Measurements from ENCODE around the gene PDGFA. TPM values are rescaled to one million over a fixed set of nuclear protein-coding genes. Genes with fewer than 3 reads are reported as not detected.
A peak's percentile ranks its signal among the peaks of the same experiment; 100 is the strongest.

The PDGFA gene
- total and polyA plus RNA-seq, 11 donors, result 11.8 to 50.9 (median 20.3) TPM

- H3K4me1 ChIP-seq, result peaks cover 0 to 89% (median 41%) of the 10 kb centered on the region in 12 donors
- ATAC-seq, result peak in 1 of 4 donors; percentile 8
- TF ChIP-seq CTCF (IDR thresholded peaks at IDR 0.05), result no peak
- TF ChIP-seq POLR2A (IDR thresholded peaks at IDR 0.05), result peak in 1 of 2 donors; percentile 33
These were observed 2.8 kb downstream of the PDGFA start for GRCh38 chr7:516606-517456.

GRCh38 chr7:516216-516605 lies 3.4 kb downstream of the PDGFA start:
- 28 to 46% (median 39%) methylated on average over 13 of the region's 13 CpGs for WGBS, 4 donors

More at GRCh38 chr7:516606-517456, 2.8 kb downstream of the PDGFA start:
- H3K4me3 ChIP-seq, result peak overlapping the region; percentile 62 to 93 (median 80)
- peak overlapping the region; percentile 78 to 97 (median 90) for H3K27ac ChIP-seq
- DNase-seq, result peak in 4 of 5 donors; percentile 40 to 72 (median 60)
- H3K9me3 ChIP-seq, result no peaks in the 10 kb centered on the region
- intact Hi-C loops (cut with DNase I), result loop anchor here in 7 of 10 donors (5.0 to 10.0 kb wide), 7 partner anchors 138 to 358 kb away; partner anchors contain the start of genes DNAAF5 (in 1 of the 7), GET4 (in 1 of the 7) and PRKAR1B (in 1 of the 7)
- 3 to 9% (median 4%) methylated on average over 30 to 83 of the region's 83 CpGs for WGBS, 4 donors
- peaks cover 0 to 44% (median 0%) of the 10 kb centered on the region in 9 donors for H3K27me3 ChIP-seq
- peaks cover 0 to 10% (median 2%) of the 10 kb centered on the region in 9 donors for H3K36me3 ChIP-seq

GRCh38 chr7:515628-516027 lies 4.0 kb downstream of the PDGFA start:
- no peaks in the 10 kb centered on the region for H3K9me3 ChIP-seq
- H3K27me3 ChIP-seq, result peaks cover 0 to 32% (median 0%) of the 10 kb centered on the region in 9 donors
- peaks cover 0 to 18% (median 9%) of the 10 kb centered on the region in 9 donors for H3K36me3 ChIP-seq
- peak overlapping the region in 1 of 12 donors; percentile 2 for H3K4me3 ChIP-seq
- no peak for DNase-seq
- H3K4me1 ChIP-seq, result peaks cover 0 to 77% (median 30%) of the 10 kb centered on the region in 12 donors
- no peak for ATAC-seq
- no peak for TF ChIP-seq CTCF (IDR thresholded peaks at IDR 0.05)
- no peak for TF ChIP-seq POLR2A (IDR thresholded peaks at IDR 0.05)
- 69 to 75% (median 71%) methylated on average over 10 of the region's 10 CpGs for whole genome bisulfite sequencing, 4 donors
- H3K27ac ChIP-seq, result peak overlapping the region in 6 of 12 donors; percentile 1 to 97 (median 68)
- intact Hi-C loops (cut with DNase I), result loop anchor here in 7 of 10 donors (5.0 to 10.0 kb wide), 7 partner anchors 139 to 359 kb away; partner anchors contain the start of genes DNAAF5 (in 1 of the 7), GET4 (in 1 of the 7) and PRKAR1B (in 1 of the 7)

More at GRCh38 chr7:516216-516605, 3.4 kb downstream of the PDGFA start:
- Histone ChIP-seq H3K4me1 (peaks cover 0 to 83% (median 35%) of the 10 kb centered on the region in 12 donors), H3K9me3 (no peaks in the 10 kb centered on the region), H3K4me3 (peak overlapping the region in 11 of 12 donors; percentile 62 to 93 (median 81)), H3K27ac (peak overlapping the region in 11 of 12 donors; percentile 78 to 97 (median 91)), H3K27me3 (peaks cover 0 to 38% (median 0%) of the 10 kb centered on the region in 9 donors), H3K36me3 (peaks cover 0 to 15% (median 6%) of the 10 kb centered on the region in 9 donors)
- ATAC-seq (no peak), DNase-seq (no peak)
- intact Hi-C loops (cut with DNase I), result loop anchor here in 7 of 10 donors (5.0 to 10.0 kb wide), 7 partner anchors 139 to 359 kb away; partner anchors contain the start of genes DNAAF5 (in 1 of the 7), GET4 (in 1 of the 7) and PRKAR1B (in 1 of the 7)
- TF ChIP-seq POLR2A (IDR thresholded peaks at IDR 0.05) (no peak), CTCF (IDR thresholded peaks at IDR 0.05) (no peak)
